ENCODE results near the gene EHD3.

The EHD3 gene

GRCh38 chr2:31217465-31218200, 16.3 kb upstream of the EHD3 start, which contains the start of gene CAPN14:
TSS of gene CAPN14 (minus strand) at chr2:31217515. CDS start at chr2:31205447, 12,068 bp downstream.
- TF ChIP-seq CTCF (IDR thresholded peaks at IDR 0.05; ENCODE audit: control insufficient read depth, insufficient read depth, low read depth, low read length, missing control alignments): no peak
- no peak for DNase-seq (ENCODE audit: low read depth)
- H3K4me3 ChIP-seq (ENCODE audit: control insufficient read depth, low read depth, low read length): no peak within 1 kb of the TSS

- no peak for DNase-seq (ENCODE audit: low read depth)
- H3K4me3 ChIP-seq (ENCODE audit: control insufficient read depth, low read depth, low read length): no peak overlapping the region
- TF ChIP-seq CTCF (IDR thresholded peaks at IDR 0.05; ENCODE audit: control insufficient read depth, insufficient read depth, low read depth, low read length, missing control alignments): no peak
Measured at GRCh38 chr2:31219131-31219969, 14.6 kb upstream of the EHD3 start.

- no peak for TF ChIP-seq CTCF (IDR thresholded peaks at IDR 0.05; ENCODE audit: control insufficient read depth, insufficient read depth, low read depth, low read length, missing control alignments)
Measured at GRCh38 chr2:31221544-31221943, 12.4 kb upstream of the EHD3 start.

GRCh38 chr2:31222071-31222470, 11.9 kb upstream of the EHD3 start:
- no peak for DNase-seq (ENCODE audit: low read depth)
- no peak overlapping the region for H3K4me3 ChIP-seq (ENCODE audit: control insufficient read depth, low read depth, low read length)
- TF ChIP-seq CTCF (IDR thresholded peaks at IDR 0.05; ENCODE audit: control insufficient read depth, insufficient read depth, low read depth, low read length, missing control alignments): no peak

More at GRCh38 chr2:31221544-31221943, 12.4 kb upstream of the EHD3 start:
- no peak for DNase-seq (ENCODE audit: low read depth)
- no peak overlapping the region for H3K4me3 ChIP-seq (ENCODE audit: control insufficient read depth, low read depth, low read length)

GRCh38 chr2:31223026-31223425, 10.9 kb upstream of the EHD3 start:
- DNase-seq (ENCODE audit: low read depth): no peak
- no peak for TF ChIP-seq CTCF (IDR thresholded peaks at IDR 0.05; ENCODE audit: control insufficient read depth, insufficient read depth, low read depth, low read length, missing control alignments)
- no peak overlapping the region for H3K4me3 ChIP-seq (ENCODE audit: control insufficient read depth, low read depth, low read length)

- no peak for DNase-seq (ENCODE audit: low read depth)
- no peak overlapping the region for H3K4me3 ChIP-seq (ENCODE audit: control insufficient read depth, low read depth, low read length)
- no peak for TF ChIP-seq CTCF (IDR thresholded peaks at IDR 0.05; ENCODE audit: control insufficient read depth, insufficient read depth, low read depth, low read length, missing control alignments)
Measured at GRCh38 chr2:31223749-31224148, 10.2 kb upstream of the EHD3 start.

All from AG09309 (cell line).